Neural progenitor cell (in vitro differentiated cells): Measurements from ENCODE around the gene ADAMTS19. TPM values are rescaled to one million over a fixed set of nuclear protein-coding genes. Genes with fewer than 3 reads are reported as not detected.

Source experiments
- DNase-seq: peaks from one replicate; pipeline ENCODE4 v3.0.0-alpha.2; 2016; ENCODE audit warnings: low spot score
- H2AFZ ChIP-seq: fragments of 200-600 bp; sonication (generic); replicated peaks from 2 replicates; pipeline ENCODE4 v1.6.1; 2016; ENCODE audit warnings: antibody characterized with exemption
- H3F3A ChIP-seq: fragments of 200-600 bp; sonication (generic); 2 replicates; pipeline ENCODE4 v1.6.1; 2016; ENCODE audit warnings: antibody characterized with exemption, low read depth
- H3K27ac ChIP-seq: fragments of 200-600 bp; sonication (generic); 2 replicates; pipeline ENCODE4 v1.5.1; 2016; ENCODE audit warnings: mild to moderate bottlenecking
- H3K27me3 ChIP-seq: fragments of 200-600 bp; sonication (generic); 2 replicates; pipeline ENCODE4 v1.6.1; 2016; ENCODE audit warnings: mild to moderate bottlenecking, moderate library complexity
- H3K36me3 ChIP-seq: fragments of 200-600 bp; sonication (generic); 2 replicates; pipeline ENCODE4 v1.5.1; 2016
- H3K4me1 ChIP-seq: fragments of 200-600 bp; sonication (generic); 2 replicates; pipeline ENCODE4 v1.6.1; 2016; ENCODE audit warnings: mixed run types
- H3K4me2 ChIP-seq: fragments of 200-600 bp; sonication (generic); 2 replicates; pipeline ENCODE4 v1.6.1; 2016
- H3K4me3 ChIP-seq: fragments of 200-600 bp; sonication (generic); 2 replicates; pipeline ENCODE4 v1.5.1; 2016
- H3K79me2 ChIP-seq: fragments of 200-600 bp; sonication (generic); 2 replicates; pipeline ENCODE4 v1.6.1; 2016; ENCODE audit warnings: low read depth
- H3K9ac ChIP-seq: fragments of 200-600 bp; sonication (generic); 2 replicates; pipeline ENCODE4 v1.6.1; 2016
- H3K9me3 ChIP-seq: fragments of 200-600 bp; sonication (generic); 2 replicates; pipeline ENCODE4 v1.5.1; 2016; ENCODE audit warnings: low read depth
- H4K20me1 ChIP-seq: fragments of 200-600 bp; sonication (generic); 2 replicates; pipeline ENCODE4 v1.6.1; 2016; ENCODE audit warnings: low read depth
- H3K27ac Mint-ChIP-seq: 3 replicates; pipeline ENCODE4 v1.8.0; 2021; ENCODE audit warnings: mixed read lengths
- H3K27me3 Mint-ChIP-seq: 2 replicates; pipeline ENCODE4 v1.8.0; 2022; ENCODE audit warnings: low read depth, mild to moderate bottlenecking, inconsistent platforms, moderate library complexity, mixed read lengths; ENCODE audit not compliant: insufficient read depth
- H3K36me3 Mint-ChIP-seq: 3 replicates; pipeline ENCODE4 v1.8.0; 2021; ENCODE audit warnings: mixed read lengths
- H3K4me1 Mint-ChIP-seq: 3 replicates; pipeline ENCODE4 v1.8.0; 2021; ENCODE audit warnings: mixed read lengths
- H3K4me3 Mint-ChIP-seq: 3 replicates; pipeline ENCODE4 v1.8.0; 2021; ENCODE audit warnings: mild to moderate bottlenecking, moderate library complexity, mixed read lengths
- H3K9me3 Mint-ChIP-seq: 3 replicates; pipeline ENCODE4 v1.8.0; 2020; ENCODE audit warnings: mixed read lengths
- EZH2 ChIP-seq: fragments of 200-600 bp; sonication (generic); IDR thresholded peaks from 2 replicates; pipeline ENCODE4 v1.6.1; 2017; ENCODE audit warnings: antibody characterized with exemption, mild to moderate bottlenecking, moderate library complexity
- EZH2phosphoT487 ChIP-seq: fragments of 200-600 bp; sonication (generic); IDR thresholded peaks from 2 replicates; pipeline ENCODE4 v1.6.1; 2017; ENCODE audit warnings: antibody characterized with exemption
- total RNA-seq: library from RNA; depleted of rRNA; stranded (reverse); fragments of >200 nt; gene quantifications from 2 replicates; pipeline ENCODE4 v1.2.3, GENCODE V29; 2015; ENCODE audit warnings: low replicate concordance
- TF ChIP-seq, protein P1 (sequence below): fragments of 200-600 bp; sonication (generic); IDR thresholded peaks from 2 replicates; pipeline ENCODE4 v1.5.1; 2017; ENCODE audit warnings: antibody characterized with exemption, mild to moderate bottlenecking

ADAMTS19 gene
- total RNA-seq, 1 donor from 2014 or later: 23.3 TPM

- TF ChIP-seq EZH2: no peak
- H3K27ac Mint-ChIP-seq: no peak overlapping the region
- Histone ChIP-seq H2AFZ (no peak overlapping the region), H3K79me2 (no peaks in the 10 kb centered on the region), H3K4me3 (no peak overlapping the region), H3K36me3 (no peaks in the 10 kb centered on the region), H3K4me1 (peaks cover 12% of the 10 kb centered on the region), H3K4me2 (peak overlapping the region; percentile 22), H3F3A (no peaks in the 10 kb centered on the region), H3K27me3 (no peaks in the 10 kb centered on the region), H3K9ac (no peak overlapping the region), H3K27ac (no peak overlapping the region), H4K20me1 (no peaks in the 10 kb centered on the region), H3K9me3 (no peaks in the 10 kb centered on the region)
- peaks cover 6% of the 10 kb centered on the region for H3K4me1 Mint-ChIP-seq
- peak; percentile 37 for DNase-seq
- H3K27me3 Mint-ChIP-seq: no peaks in the 10 kb centered on the region
- H3K4me3 Mint-ChIP-seq: no peak overlapping the region
- H3K36me3 Mint-ChIP-seq: peaks cover 2% of the 10 kb centered on the region
- H3K9me3 Mint-ChIP-seq: peaks cover 3% of the 10 kb centered on the region
Measured at GRCh38 chr5:129724222-129724621, 264.1 kb downstream of the ADAMTS19 start.

DNA sequence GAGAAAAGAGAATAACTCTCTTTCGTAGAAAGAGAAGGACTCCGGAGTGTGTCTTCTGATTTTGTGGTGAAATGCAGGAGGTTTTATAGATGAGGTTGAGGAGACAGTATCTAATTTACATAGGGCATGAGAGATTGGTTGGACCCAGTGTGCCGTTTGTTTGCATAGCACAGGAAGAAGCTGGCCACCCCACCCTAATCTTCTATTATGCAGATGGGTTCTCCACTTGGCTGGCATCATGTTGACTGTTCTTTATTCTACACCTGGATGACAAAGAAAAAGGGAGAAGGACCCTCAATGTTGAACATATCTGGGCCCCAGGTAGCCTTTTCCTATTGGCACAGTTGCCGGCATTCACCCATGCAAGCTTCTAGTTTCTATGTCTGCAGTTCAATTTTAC is 264.5 kb downstream of the ADAMTS19 start:
- no peaks in the 10 kb centered on the region for H3K36me3 ChIP-seq
- Mint-ChIP-seq H3K4me3 (no peak overlapping the region), H3K4me1 (peaks cover 6% of the 10 kb centered on the region), H3K36me3 (peaks cover 2% of the 10 kb centered on the region), H3K27ac (no peak overlapping the region), H3K27me3 (no peaks in the 10 kb centered on the region), H3K9me3 (peaks cover 3% of the 10 kb centered on the region)
- no peaks in the 10 kb centered on the region for H3K9me3 ChIP-seq
- no peaks in the 10 kb centered on the region for H3K79me2 ChIP-seq
- H3K4me3 ChIP-seq: no peak overlapping the region
- H4K20me1 ChIP-seq: no peaks in the 10 kb centered on the region
- no peak overlapping the region for H3K9ac ChIP-seq
- H3K27me3 ChIP-seq: no peaks in the 10 kb centered on the region
- no peak overlapping the region for H2AFZ ChIP-seq
- no peaks in the 10 kb centered on the region for H3F3A ChIP-seq
- DNase-seq: no peak
- TF ChIP-seq EZH2 (no peak), EZH2phosphoT487 (no peak)
- TF ChIP-seq, protein P1, sequence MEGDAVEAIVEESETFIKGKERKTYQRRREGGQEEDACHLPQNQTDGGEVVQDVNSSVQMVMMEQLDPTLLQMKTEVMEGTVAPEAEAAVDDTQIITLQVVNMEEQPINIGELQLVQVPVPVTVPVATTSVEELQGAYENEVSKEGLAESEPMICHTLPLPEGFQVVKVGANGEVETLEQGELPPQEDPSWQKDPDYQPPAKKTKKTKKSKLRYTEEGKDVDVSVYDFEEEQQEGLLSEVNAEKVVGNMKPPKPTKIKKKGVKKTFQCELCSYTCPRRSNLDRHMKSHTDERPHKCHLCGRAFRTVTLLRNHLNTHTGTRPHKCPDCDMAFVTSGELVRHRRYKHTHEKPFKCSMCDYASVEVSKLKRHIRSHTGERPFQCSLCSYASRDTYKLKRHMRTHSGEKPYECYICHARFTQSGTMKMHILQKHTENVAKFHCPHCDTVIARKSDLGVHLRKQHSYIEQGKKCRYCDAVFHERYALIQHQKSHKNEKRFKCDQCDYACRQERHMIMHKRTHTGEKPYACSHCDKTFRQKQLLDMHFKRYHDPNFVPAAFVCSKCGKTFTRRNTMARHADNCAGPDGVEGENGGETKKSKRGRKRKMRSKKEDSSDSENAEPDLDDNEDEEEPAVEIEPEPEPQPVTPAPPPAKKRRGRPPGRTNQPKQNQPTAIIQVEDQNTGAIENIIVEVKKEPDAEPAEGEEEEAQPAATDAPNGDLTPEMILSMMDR: no peak
- peaks cover 12% of the 10 kb centered on the region for H3K4me1 ChIP-seq
- H3K4me2 ChIP-seq: peak overlapping the region; percentile 22
- no peak overlapping the region for H3K27ac ChIP-seq

GRCh38 chr5:129739773-129740172 is 279.7 kb downstream of the ADAMTS19 start:
- Histone ChIP-seq H4K20me1 (no peaks in the 10 kb centered on the region), H2AFZ (no peak overlapping the region), H3K36me3 (no peaks in the 10 kb centered on the region), H3K27ac (no peak overlapping the region), H3K9ac (no peak overlapping the region), H3K79me2 (no peaks in the 10 kb centered on the region), H3K4me3 (no peak overlapping the region), H3K4me2 (no peak overlapping the region), H3F3A (no peaks in the 10 kb centered on the region), H3K27me3 (no peaks in the 10 kb centered on the region), H3K4me1 (peaks cover 9% of the 10 kb centered on the region), H3K9me3 (no peaks in the 10 kb centered on the region)
- Mint-ChIP-seq H3K9me3 (no peaks in the 10 kb centered on the region), H3K36me3 (no peaks in the 10 kb centered on the region), H3K4me1 (no peaks in the 10 kb centered on the region), H3K27ac (no peak overlapping the region), H3K4me3 (no peak overlapping the region), H3K27me3 (no peaks in the 10 kb centered on the region)
- TF ChIP-seq EZH2phosphoT487 (no peak), EZH2 (no peak)
- TF ChIP-seq, protein P1: no peak
- no peak for DNase-seq

DNA sequence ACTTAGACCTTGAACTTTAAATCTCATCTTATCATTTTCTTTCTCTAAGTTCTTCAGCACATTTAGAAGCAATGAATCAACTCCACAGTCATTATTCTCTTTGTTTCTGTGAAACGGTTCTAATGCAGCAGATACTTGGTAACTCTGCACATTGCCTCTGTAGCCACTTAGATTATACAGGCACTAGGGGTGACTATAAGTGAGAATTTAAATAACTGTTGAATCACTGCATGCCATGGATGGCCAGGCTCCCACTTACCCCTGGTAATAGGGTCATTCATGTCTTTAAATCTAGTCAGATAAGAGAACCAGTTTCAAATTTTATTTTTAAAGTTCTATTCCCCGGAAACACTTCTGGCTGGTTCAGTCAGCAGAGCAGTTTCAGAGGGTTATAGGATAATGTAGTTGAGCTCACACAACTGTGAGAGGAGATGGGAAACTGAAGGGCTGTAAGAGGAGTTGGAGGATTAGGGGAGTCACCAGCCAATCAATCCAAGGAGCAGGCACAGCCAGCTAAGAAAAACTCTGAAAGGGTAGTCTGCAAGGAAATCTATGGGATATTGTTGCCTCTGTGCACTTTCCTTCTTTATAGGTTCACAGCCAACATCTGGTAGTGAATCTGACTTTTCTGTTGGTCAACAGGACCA is 283.6 kb downstream of the ADAMTS19 start:
- DNase-seq: peak; percentile 29
- Histone ChIP-seq H3F3A (peaks cover 10% of the 10 kb centered on the region), H2AFZ (peak overlapping the region; percentile 70), H3K9me3 (no peaks in the 10 kb centered on the region), H3K4me1 (peaks cover 20% of the 10 kb centered on the region), H3K36me3 (no peaks in the 10 kb centered on the region), H4K20me1 (no peaks in the 10 kb centered on the region), H3K4me2 (peak overlapping the region; percentile 41), H3K27me3 (no peaks in the 10 kb centered on the region), H3K9ac (no peak overlapping the region), H3K4me3 (no peak overlapping the region), H3K27ac (no peak overlapping the region), H3K79me2 (no peaks in the 10 kb centered on the region)
- Mint-ChIP-seq H3K4me3 (no peak overlapping the region), H3K36me3 (no peaks in the 10 kb centered on the region), H3K4me1 (peaks cover 11% of the 10 kb centered on the region), H3K27me3 (no peaks in the 10 kb centered on the region), H3K27ac (no peak overlapping the region), H3K9me3 (no peaks in the 10 kb centered on the region)
- no peak for TF ChIP-seq EZH2phosphoT487
- TF ChIP-seq EZH2: no peak
- TF ChIP-seq, protein P1: no peak
